Measurements from ENCODE around the gene ZNF76. TPM values are rescaled to one million over a fixed set of nuclear protein-coding genes. Genes with fewer than 3 reads are reported as not detected.

ZNF76 gene
- total RNA-seq, 2 donors from 2014 or later = 20.3 to 33.8 TPM

GRCh38 chr6:35288834-35289233 lies 29.3 kb downstream of the ZNF76 start:
- intact Hi-C loops (cut with DNase I) = no loop called here
- H3K4me3 ChIP-seq = no peak overlapping the region
- no peak overlapping the region for H3K27ac ChIP-seq
- no peaks in the 10 kb centered on the region for H3K4me1 ChIP-seq
- H3K9me3 ChIP-seq = no peaks in the 10 kb centered on the region
- no peak overlapping the region for H3K9ac ChIP-seq (ENCODE audit: low read depth in 2 of 2, low read length in 2 of 2)
- DNase-seq = no peak
- no peaks in the 10 kb centered on the region for H3K27me3 ChIP-seq
- no peak for TF ChIP-seq CTCF (IDR thresholded peaks at IDR 0.05)
- peaks cover 5% of the 10 kb centered on the region for H3K36me3 ChIP-seq

GRCh38 chr6:35291491-35291890 lies 32.0 kb downstream of the ZNF76 start:
- Histone ChIP-seq H3K27ac (no peak overlapping the region), H3K36me3 (peaks cover 5% of the 10 kb centered on the region)
- intact Hi-C loops (cut with DNase I) = no loop called here

DNA sequence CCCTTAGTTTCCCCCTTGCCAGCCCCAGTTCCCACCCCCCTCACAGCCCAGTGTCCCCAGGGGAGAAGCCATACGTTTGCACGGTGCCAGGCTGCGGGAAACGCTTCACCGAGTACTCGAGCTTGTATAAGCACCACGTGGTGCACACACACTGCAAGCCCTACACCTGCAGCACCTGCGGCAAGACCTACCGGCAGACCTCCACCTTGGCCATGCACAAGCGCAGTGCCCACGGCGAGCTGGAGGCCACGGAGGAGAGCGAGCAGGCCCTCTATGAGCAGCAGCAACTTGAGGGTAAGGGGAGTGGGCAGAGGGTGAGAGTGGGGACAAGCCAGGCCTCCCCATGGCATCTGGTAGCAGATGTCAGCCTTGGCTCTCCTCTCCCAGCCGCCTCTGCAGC lies 33.0 kb downstream of the ZNF76 start:
- Histone ChIP-seq H3K4me1 (no peaks in the 10 kb centered on the region), H3K9ac (ENCODE audit: low read depth in 2 of 2, low read length in 2 of 2) (no peak overlapping the region), H3K27ac (no peak overlapping the region), H3K27me3 (no peaks in the 10 kb centered on the region), H3K4me3 (no peak overlapping the region), H3K9me3 (no peaks in the 10 kb centered on the region), H3K36me3 (peaks cover 5% of the 10 kb centered on the region)
- intact Hi-C loops (cut with DNase I) = no loop called here
- TF ChIP-seq CTCF (IDR thresholded peaks at IDR 0.05) = no peak
- no peak for DNase-seq

More at GRCh38 chr6:35291491-35291890, 32.0 kb downstream of the ZNF76 start:
- Histone ChIP-seq H3K9me3 (no peaks in the 10 kb centered on the region), H3K4me3 (no peak overlapping the region), H3K4me1 (no peaks in the 10 kb centered on the region), H3K9ac (ENCODE audit: low read depth in 2 of 2, low read length in 2 of 2) (no peak overlapping the region), H3K27me3 (no peaks in the 10 kb centered on the region)
- no peak for DNase-seq
- TF ChIP-seq CTCF (IDR thresholded peaks at IDR 0.05) = no peak

DNA sequence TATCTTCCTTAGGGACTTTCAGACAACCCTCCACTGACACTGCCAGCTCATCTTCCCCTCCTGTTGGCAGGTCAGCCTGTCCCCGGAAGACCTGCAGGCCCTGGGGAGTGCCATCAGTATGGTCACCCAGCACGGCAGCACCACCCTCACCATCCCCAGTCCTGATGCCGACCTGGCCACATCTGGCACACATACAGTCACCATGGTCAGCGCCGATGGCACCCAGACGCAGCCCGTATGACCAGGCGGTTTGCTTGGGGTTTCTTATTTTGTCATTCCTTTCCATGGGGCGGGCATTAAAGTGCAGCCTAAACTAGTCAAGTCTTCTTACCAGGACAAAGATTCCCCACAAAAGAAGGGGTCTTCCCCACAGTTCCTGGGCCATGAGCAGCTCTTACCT lies 34.1 kb downstream of the ZNF76 start:
- no peak for DNase-seq

DNA sequence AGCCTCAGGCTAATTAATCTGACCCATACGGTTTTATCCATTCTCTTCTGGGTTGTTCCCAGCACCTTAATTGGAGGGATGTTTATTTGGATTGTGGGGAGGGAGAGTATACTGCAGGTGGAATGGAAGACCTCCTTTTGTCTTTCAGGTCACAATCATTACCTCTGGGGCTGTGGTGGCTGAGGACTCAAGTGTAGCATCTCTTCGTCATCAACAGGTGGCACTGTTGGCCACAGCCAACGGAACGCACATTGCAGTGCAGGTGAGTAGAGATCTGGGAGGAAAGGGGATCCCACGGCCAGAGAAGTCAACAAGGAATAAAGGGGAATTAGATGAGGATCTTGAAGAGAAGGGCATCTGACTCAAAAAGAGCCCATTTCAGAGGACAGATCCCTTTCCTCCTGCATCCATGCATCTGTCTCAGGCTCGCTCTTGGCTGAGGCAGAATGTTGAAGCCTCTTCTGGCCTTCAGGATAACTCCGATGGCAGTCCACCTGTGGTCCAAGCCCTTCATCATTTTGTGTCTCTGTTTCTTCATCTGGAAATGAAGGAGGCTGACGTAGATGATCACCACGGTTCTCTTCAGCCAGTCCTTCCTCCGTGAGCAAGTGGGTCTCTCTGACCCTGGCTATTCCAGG lies 34.9 kb downstream of the ZNF76 start:
- DNase-seq = no peak
- H3K36me3 ChIP-seq = no peaks in the 10 kb centered on the region
- no peaks in the 10 kb centered on the region for H3K4me1 ChIP-seq
- peak; percentile 62 for TF ChIP-seq CTCF (IDR thresholded peaks at IDR 0.05)
- no peaks in the 10 kb centered on the region for H3K9me3 ChIP-seq
- H3K27me3 ChIP-seq = no peaks in the 10 kb centered on the region
- H3K9ac ChIP-seq (ENCODE audit: low read depth in 2 of 2, low read length in 2 of 2) = no peak overlapping the region
- H3K27ac ChIP-seq = no peak overlapping the region
- H3K4me3 ChIP-seq = no peak overlapping the region
- intact Hi-C loops (cut with DNase I) = no loop called here

More for the DNA sequence above, 34.1 kb downstream of the ZNF76 start:
- H3K9me3 ChIP-seq = no peaks in the 10 kb centered on the region
- intact Hi-C loops (cut with DNase I) = no loop called here
- H3K27me3 ChIP-seq = no peaks in the 10 kb centered on the region
- no peak overlapping the region for H3K27ac ChIP-seq
- TF ChIP-seq CTCF (IDR thresholded peaks at IDR 0.05) = no peak
- no peak overlapping the region for H3K4me3 ChIP-seq
- H3K36me3 ChIP-seq = no peaks in the 10 kb centered on the region
- H3K4me1 ChIP-seq = no peaks in the 10 kb centered on the region
- no peak overlapping the region for H3K9ac ChIP-seq (ENCODE audit: low read depth in 2 of 2, low read length in 2 of 2)
